Smooth muscle cell of the coronary artery (primary cell): Measurements from ENCODE around the gene PJA2. TPM values are rescaled to one million over a fixed set of nuclear protein-coding genes. Genes with fewer than 3 reads are reported as not detected.

Source experiments
- total RNA-seq: library from RNA; depleted of rRNA; stranded (reverse); fragments of >200 nt; gene quantifications from 2 replicates; pipeline ENCODE4 v1.2.3, GENCODE V29; 2014; ENCODE audit warnings: low replicate concordance

PJA2 gene
- 58.7 and 67.1 TPM in 2 replicates for total RNA-seq

GRCh38 chr5:109409844-109410388, at the start of gene PJA2:
Gene PJA2, minus strand, starts transcription at chr5:109409974. Its CDS starts 26,541 bp downstream, at chr5:109383433.

